DND-41 (cell line): Measurements from ENCODE around the gene WDR72.

Experiments used
- CTCF ChIP-seq: IDR thresholded peaks from 2 replicates; pipeline ENCODE4 v1.5.1; 2012; ENCODE audit warnings: borderline replicate concordance, low read length, moderate library complexity, mild to moderate bottlenecking; ENCODE audit not compliant: poor library complexity, severe bottlenecking; ENCODE audit errors: extremely low read depth
- EZH2 ChIP-seq: IDR thresholded peaks from 3 replicates; pipeline ENCODE4 v1.6.1; 2012; ENCODE audit warnings: borderline replicate concordance, low read depth, mild to moderate bottlenecking, moderate library complexity, low read length, inconsistent platforms; ENCODE audit not compliant: severe bottlenecking

GRCh38 chr15:53625962-53626845 is 133.3 kb downstream of the WDR72 start:
- TF ChIP-seq CTCF: no peak
- TF ChIP-seq EZH2: no peak
